GM18873 (cell line): ENCODE results near the gene FBN2.
"Not testable (repeated sequence)": the region's sequence is repeated elsewhere in the genome, so short reads cannot be mapped to it uniquely, and the experiment has no call there.

Source experiments
- ATAC-seq: cut with Tn5 transposase; IDR thresholded peaks from one replicate; pipeline ENCODE4 v1.9.1; 2021; ENCODE audit warnings: mild to moderate bottlenecking, moderate library complexity, moderate number of reproducible peaks; ENCODE audit not compliant: unreplicated experiment, low FRiP score

The FBN2 gene

GRCh38 chr5:128535251-128535650 is 2.8 kb downstream of the FBN2 start:
- ATAC-seq: no peak

- no peak for ATAC-seq
These were observed 3.3 kb downstream of the FBN2 start for GRCh38 chr5:128534726-128535125.

GRCh38 chr5:128532776-128533175 is 5.3 kb downstream of the FBN2 start:
- ATAC-seq: no peak

- no peak for ATAC-seq
These were observed 5.9 kb downstream of the FBN2 start for GRCh38 chr5:128532127-128532526.

GRCh38 chr5:128528637-128529255 is 9.3 kb downstream of the FBN2 start:
- ATAC-seq: no peak

- no peak for ATAC-seq
These were observed 9.9 kb downstream of the FBN2 start for GRCh38 chr5:128528126-128528525.

- no peak for ATAC-seq
These were observed 11.0 kb downstream of the FBN2 start for GRCh38 chr5:128527077-128527476.

- no peak for ATAC-seq
These were observed 15.7 kb downstream of the FBN2 start for GRCh38 chr5:128522336-128522735.

- ATAC-seq: no peak
These were observed 18.2 kb downstream of the FBN2 start for GRCh38 chr5:128519827-128520226.

GRCh38 chr5:128516978-128517377 is 21.1 kb downstream of the FBN2 start:
- no peak for ATAC-seq

GRCh38 chr5:128513806-128514205 is 24.2 kb downstream of the FBN2 start:
- no peak for ATAC-seq

GRCh38 chr5:128512894-128513293 is 25.2 kb downstream of the FBN2 start:
- ATAC-seq: no peak

GRCh38 chr5:128506643-128507042 is 31.4 kb downstream of the FBN2 start:
- no peak for ATAC-seq

- not testable (repeated sequence) for ATAC-seq
These were observed 34.3 kb downstream of the FBN2 start for GRCh38 chr5:128503727-128504126.

GRCh38 chr5:128498844-128499455 is 39.1 kb downstream of the FBN2 start:
- ATAC-seq: no peak

- no peak for ATAC-seq
These were observed 43.5 kb downstream of the FBN2 start for GRCh38 chr5:128494516-128494915.

- no peak for ATAC-seq
These were observed 44.3 kb downstream of the FBN2 start for GRCh38 chr5:128493657-128494329.

GRCh38 chr5:128491291-128491690 is 46.8 kb downstream of the FBN2 start:
- ATAC-seq: no peak

GRCh38 chr5:128490761-128491160 is 47.3 kb downstream of the FBN2 start:
- ATAC-seq: no peak

- no peak for ATAC-seq
These were observed 51.0 kb downstream of the FBN2 start for GRCh38 chr5:128487041-128487440.

- ATAC-seq: no peak
These were observed 54.3 kb downstream of the FBN2 start for GRCh38 chr5:128483738-128484137.
